HL-60 (cell line): Measurements from ENCODE around the gene ANAPC1.
"Not testable (repeated sequence)": the region's sequence is repeated elsewhere in the genome, so short reads cannot be mapped to it uniquely, and the experiment has no call there.

Source experiments
- CTCF ChIP-seq: IDR thresholded peaks from one replicate; pipeline ENCODE4 v1.5.1; 2011; ENCODE audit warnings: low read length, control low read depth, inconsistent platforms; ENCODE audit not compliant: insufficient read depth
- POLR2AphosphoS5 ChIP-seq: IDR thresholded peaks from 2 replicates; pipeline ENCODE4 v1.6.1; 2012; ENCODE audit warnings: low read depth

- TF ChIP-seq CTCF, POLR2AphosphoS5: not testable (repeated sequence)
Observed at GRCh38 chr2:111830479-111830878, 53.5 kb downstream of the ANAPC1 start.
